Measurements from ENCODE around the gene SEPTIN14.

GRCh38 chr7:55903985-55904759 is 41.6 kb upstream of the SEPTIN14 start:
- TF ChIP-seq, protein P1, sequence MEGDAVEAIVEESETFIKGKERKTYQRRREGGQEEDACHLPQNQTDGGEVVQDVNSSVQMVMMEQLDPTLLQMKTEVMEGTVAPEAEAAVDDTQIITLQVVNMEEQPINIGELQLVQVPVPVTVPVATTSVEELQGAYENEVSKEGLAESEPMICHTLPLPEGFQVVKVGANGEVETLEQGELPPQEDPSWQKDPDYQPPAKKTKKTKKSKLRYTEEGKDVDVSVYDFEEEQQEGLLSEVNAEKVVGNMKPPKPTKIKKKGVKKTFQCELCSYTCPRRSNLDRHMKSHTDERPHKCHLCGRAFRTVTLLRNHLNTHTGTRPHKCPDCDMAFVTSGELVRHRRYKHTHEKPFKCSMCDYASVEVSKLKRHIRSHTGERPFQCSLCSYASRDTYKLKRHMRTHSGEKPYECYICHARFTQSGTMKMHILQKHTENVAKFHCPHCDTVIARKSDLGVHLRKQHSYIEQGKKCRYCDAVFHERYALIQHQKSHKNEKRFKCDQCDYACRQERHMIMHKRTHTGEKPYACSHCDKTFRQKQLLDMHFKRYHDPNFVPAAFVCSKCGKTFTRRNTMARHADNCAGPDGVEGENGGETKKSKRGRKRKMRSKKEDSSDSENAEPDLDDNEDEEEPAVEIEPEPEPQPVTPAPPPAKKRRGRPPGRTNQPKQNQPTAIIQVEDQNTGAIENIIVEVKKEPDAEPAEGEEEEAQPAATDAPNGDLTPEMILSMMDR (IDR thresholded peaks at IDR 0.05; ENCODE audit: insufficient read depth, low read depth, low read length) = no peak
- TF ChIP-seq EZH2 (IDR thresholded peaks at IDR 0.05; ENCODE audit: insufficient read depth, low read length) = no peak

All from astrocyte (in vitro differentiated cells and primary cell).